Naive B cell (primary cell): ENCODE results near the gene PARP16. TPM values are rescaled to one million over a fixed set of nuclear protein-coding genes. Genes with fewer than 3 reads are reported as not detected.

Experiments used
- ATAC-seq, 2 donors: fragments of 150-1000 bp; cut with Tn5 transposase; 2 replicates each; pipeline ENCODE4 v1.10.0; 2021; ENCODE audit warnings: low read depth in 2 of 2, mild to moderate bottlenecking in 2 of 2, moderate library complexity in 2 of 2
- DNase-seq: peaks from one replicate; pipeline ENCODE4 v3.0.0; 2022
- H3K27ac Mint-ChIP-seq, 6 donors: one replicate each; pipeline ENCODE4 v1.8.0; 2020 to 2022; ENCODE audit warnings: mild to moderate bottlenecking in 6 of 6, mixed read lengths in 6 of 6, moderate library complexity in 5 of 6, inconsistent platforms in 2 of 6
- H3K27me3 Mint-ChIP-seq, 3 donors: one replicate each; pipeline ENCODE4 v1.8.0; 2021 to 2022; ENCODE audit warnings: mixed read lengths in 3 of 3, mild to moderate bottlenecking in 1 of 3
- H3K36me3 Mint-ChIP-seq, 2 donors: one replicate each; pipeline ENCODE4 v1.8.0; 2020 to 2022; ENCODE audit warnings: mixed read lengths in 2 of 2, inconsistent platforms in 1 of 2, mild to moderate bottlenecking in 1 of 2
- H3K4me1 Mint-ChIP-seq, 3 donors: one replicate each; pipeline ENCODE4 v1.8.0; 2020 to 2022; ENCODE audit warnings: mixed read lengths in 3 of 3, inconsistent platforms in 1 of 3, mild to moderate bottlenecking in 1 of 3, moderate library complexity in 1 of 3
- H3K4me3 Mint-ChIP-seq, 8 donors: one replicate each; pipeline ENCODE4 v1.8.0; 2020 to 2022; ENCODE audit warnings: mild to moderate bottlenecking in 8 of 8, mixed read lengths in 8 of 8, moderate library complexity in 8 of 8, inconsistent platforms in 2 of 8
- H3K9me3 Mint-ChIP-seq, 7 donors: one replicate each; pipeline ENCODE4 v1.8.0; 2020 to 2022; ENCODE audit warnings: mixed read lengths in 7 of 7, mild to moderate bottlenecking in 5 of 7, inconsistent platforms in 2 of 7, moderate library complexity in 1 of 7
- polyA plus RNA-seq, 6 donors: library from polyadenylated mRNA; unstranded; fragments of 300-500 nt; fragmentation: Illumina TruSeq; gene quantifications; one replicate each; pipeline ENCODE4 v1.2.3, GENCODE V29; 2021; ENCODE audit warnings: low read depth in 6 of 6

Gene PARP16
- polyA plus RNA-seq, 6 donors from 2014 or later: 18.6 to 32.9 (median 27.6) TPM

GRCh38 chr15:65305776-65306175 is 19.1 kb upstream of the PARP16 start:
- peak overlapping the region in 2 of 6 donors; percentile 64 to 100 for H3K27ac Mint-ChIP-seq
- peak overlapping the region in 3 of 8 donors; percentile 29 to 64 (median 63) for H3K4me3 Mint-ChIP-seq
- DNase-seq (no peak), ATAC-seq (no peak)
- peaks cover 0 to 4% (median 0%) of the 10 kb centered on the region in 7 donors for H3K9me3 Mint-ChIP-seq
- no peaks in the 10 kb centered on the region for H3K36me3 Mint-ChIP-seq
- H3K4me1 Mint-ChIP-seq: peaks cover 12 to 15% (median 14%) of the 10 kb centered on the region in 3 donors
- H3K27me3 Mint-ChIP-seq: no peaks in the 10 kb centered on the region

GRCh38 chr15:65305150-65305758 is 18.6 kb upstream of the PARP16 start:
- ATAC-seq (no peak), DNase-seq (no peak)
- H3K9me3 Mint-ChIP-seq: peaks cover 0 to 4% (median 0%) of the 10 kb centered on the region in 7 donors
- peaks cover 12 to 15% (median 14%) of the 10 kb centered on the region in 3 donors for H3K4me1 Mint-ChIP-seq
- no peaks in the 10 kb centered on the region for H3K27me3 Mint-ChIP-seq
- H3K36me3 Mint-ChIP-seq: no peaks in the 10 kb centered on the region
- peak overlapping the region; percentile 95 to 99 (median 98) for H3K4me3 Mint-ChIP-seq
- peak overlapping the region; percentile 98 to 100 (median 100) for H3K27ac Mint-ChIP-seq

DNA sequence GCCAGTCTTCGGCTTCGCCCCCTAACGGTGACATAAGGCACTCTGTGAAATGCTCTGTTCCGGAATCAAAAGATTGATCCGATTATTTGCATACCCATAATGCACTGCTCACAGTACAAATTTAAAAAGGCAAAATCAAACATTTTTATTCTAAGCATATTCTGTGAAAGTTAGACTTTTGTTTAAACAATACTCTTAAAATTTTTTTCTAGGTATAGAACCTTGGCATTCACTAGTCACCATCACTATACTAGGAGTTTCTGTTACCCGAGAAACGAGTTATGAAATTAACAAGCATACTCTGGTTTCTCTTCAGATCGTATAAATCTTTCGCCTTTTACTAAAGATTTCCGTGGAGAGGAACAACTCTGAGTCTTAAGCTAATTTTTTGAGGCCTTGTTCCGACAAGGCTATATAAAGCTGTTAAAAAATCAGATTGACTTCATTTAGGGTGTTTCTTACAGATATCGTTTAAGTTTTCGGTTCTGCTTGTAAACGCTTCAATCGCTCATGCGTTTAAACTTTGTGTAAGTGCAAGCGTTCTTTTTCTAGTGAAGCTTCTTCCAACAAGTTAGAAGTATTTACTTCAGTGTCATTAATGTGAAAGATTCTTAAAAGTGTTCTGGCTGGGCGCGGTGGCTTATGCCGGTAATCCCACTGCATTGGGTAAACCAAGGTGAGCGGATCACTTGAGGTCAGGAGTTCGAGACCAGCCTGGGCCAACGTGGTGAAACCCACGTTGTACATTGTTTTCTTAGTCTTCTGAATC is 17.9 kb upstream of the PARP16 start, which contains the start of gene RNU5B-1:
TSS of gene RNU5B-1 (plus strand) at position 297 of the 769 bp plus-strand sequence.
- H3K36me3 Mint-ChIP-seq: no peaks in the 10 kb centered on the region
- peak; percentile 87 for DNase-seq
- H3K9me3 Mint-ChIP-seq: peaks cover 0 to 4% (median 0%) of the 10 kb centered on the region in 7 donors
- peak within 1 kb of the TSS; percentile 98 to 100 (median 100) for H3K27ac Mint-ChIP-seq
- H3K4me1 Mint-ChIP-seq: peaks cover 14 to 16% (median 15%) of the 10 kb centered on the region in 3 donors
- peak within 1 kb of the TSS; percentile 95 to 99 (median 98) for H3K4me3 Mint-ChIP-seq
- no peaks in the 10 kb centered on the region for H3K27me3 Mint-ChIP-seq
- ATAC-seq: peak; percentile 80 to 81

DNA sequence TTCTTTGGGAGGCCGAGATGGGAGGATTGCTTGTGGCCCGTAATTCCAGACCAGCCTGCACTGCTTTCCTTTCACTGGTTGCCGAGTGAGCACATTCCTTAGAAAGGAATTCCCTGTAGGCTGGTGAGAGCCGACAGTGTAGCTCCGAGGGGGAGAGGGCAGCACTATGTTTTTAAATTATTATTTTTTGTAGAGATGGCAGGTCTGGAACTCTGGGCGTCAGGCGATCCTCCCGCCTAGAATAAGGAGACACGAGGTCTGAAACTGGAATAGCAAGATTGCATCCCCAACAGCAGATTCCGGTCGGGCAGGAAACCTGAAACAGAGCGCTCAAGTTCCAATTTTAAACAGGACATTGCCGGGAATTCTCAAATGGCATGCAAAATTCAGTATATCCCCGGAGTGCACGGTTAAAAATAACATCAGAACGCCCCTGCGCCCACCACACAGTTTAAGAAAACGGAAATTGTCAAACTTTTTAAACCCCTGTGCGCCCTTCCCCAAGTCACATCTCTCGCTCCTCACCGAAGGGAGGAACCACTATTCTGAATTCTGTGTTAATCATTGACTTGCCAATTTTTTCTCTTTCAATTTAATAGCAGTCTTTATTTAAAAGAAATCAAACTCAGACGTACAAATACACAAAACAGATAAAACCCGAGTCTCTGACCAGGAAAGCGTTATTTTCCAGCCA is 17.2 kb upstream of the PARP16 start:
- ATAC-seq (peak; percentile 1), DNase-seq (no peak)
- H3K4me1 Mint-ChIP-seq: peaks cover 14 to 17% (median 15%) of the 10 kb centered on the region in 3 donors
- no peaks in the 10 kb centered on the region for H3K36me3 Mint-ChIP-seq
- H3K4me3 Mint-ChIP-seq: peak overlapping the region; percentile 95 to 99 (median 98)
- no peaks in the 10 kb centered on the region for H3K27me3 Mint-ChIP-seq
- H3K9me3 Mint-ChIP-seq: peaks cover 0 to 4% (median 0%) of the 10 kb centered on the region in 7 donors
- peak overlapping the region; percentile 98 to 100 (median 100) for H3K27ac Mint-ChIP-seq

DNA sequence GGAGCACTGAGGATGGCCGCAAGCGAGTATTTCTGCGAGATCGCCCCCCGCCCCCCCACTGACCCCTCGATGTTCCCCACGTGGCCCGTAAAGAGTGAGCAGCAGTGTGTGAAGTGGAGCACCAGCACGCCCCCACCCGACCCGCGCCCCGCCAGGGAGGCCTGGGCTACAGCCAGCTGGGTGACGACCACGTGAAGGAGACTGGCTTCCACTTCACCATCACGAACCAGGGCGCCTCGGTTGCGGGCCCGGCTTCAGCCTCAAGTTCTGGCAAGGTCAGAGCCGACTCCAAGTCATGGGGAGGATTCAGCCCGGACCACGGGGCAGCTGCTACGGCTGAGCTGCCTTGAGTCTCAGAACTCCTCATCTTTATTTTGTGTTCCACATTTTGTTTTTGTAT is 15.4 kb upstream of the PARP16 start:
- Mint-ChIP-seq H3K4me3 (peak overlapping the region in 3 of 8 donors; percentile 6 to 97 (median 44)), H3K9me3 (peaks cover 0 to 4% (median 0%) of the 10 kb centered on the region in 7 donors), H3K27me3 (no peaks in the 10 kb centered on the region), H3K27ac (peak overlapping the region in 1 of 6 donors; percentile 39), H3K36me3 (no peaks in the 10 kb centered on the region), H3K4me1 (peaks cover 18 to 32% (median 26%) of the 10 kb centered on the region in 3 donors)
- DNase-seq: no peak
- no peak for ATAC-seq

DNA sequence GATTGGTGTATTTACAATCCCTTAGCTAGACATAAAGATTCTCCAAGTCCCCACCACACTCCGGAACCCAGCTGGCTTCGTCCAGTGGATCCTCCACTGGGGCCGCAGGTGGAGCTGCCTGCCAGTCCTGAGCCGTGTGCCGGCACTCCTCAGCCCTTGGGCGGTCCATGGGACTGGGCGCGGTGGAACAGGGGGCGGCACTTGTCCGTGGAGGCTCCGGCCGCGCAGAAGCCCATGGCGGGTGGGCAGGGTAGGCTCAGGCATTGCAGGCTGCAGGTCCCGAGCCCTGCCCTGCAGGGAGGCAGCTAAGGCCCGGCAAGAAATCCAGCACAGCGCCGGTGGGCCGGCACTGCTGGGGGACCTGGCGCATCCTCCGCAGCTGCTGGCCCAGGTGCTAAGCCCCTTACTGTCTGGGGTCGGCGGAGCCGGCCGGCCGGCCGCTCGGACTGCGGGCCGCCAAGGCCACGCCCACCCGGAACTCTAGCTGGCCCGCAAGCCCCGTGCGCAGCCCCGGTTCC is 14.3 kb upstream of the PARP16 start:
- Mint-ChIP-seq H3K27me3 (no peaks in the 10 kb centered on the region), H3K4me3 (peak overlapping the region in 1 of 8 donors; percentile 86), H3K36me3 (no peaks in the 10 kb centered on the region), H3K27ac (peak overlapping the region in 1 of 6 donors; percentile 84), H3K4me1 (peaks cover 20 to 42% (median 28%) of the 10 kb centered on the region in 3 donors), H3K9me3 (peaks cover 0 to 4% (median 0%) of the 10 kb centered on the region in 7 donors)
- ATAC-seq (no peak), DNase-seq (no peak)

DNA sequence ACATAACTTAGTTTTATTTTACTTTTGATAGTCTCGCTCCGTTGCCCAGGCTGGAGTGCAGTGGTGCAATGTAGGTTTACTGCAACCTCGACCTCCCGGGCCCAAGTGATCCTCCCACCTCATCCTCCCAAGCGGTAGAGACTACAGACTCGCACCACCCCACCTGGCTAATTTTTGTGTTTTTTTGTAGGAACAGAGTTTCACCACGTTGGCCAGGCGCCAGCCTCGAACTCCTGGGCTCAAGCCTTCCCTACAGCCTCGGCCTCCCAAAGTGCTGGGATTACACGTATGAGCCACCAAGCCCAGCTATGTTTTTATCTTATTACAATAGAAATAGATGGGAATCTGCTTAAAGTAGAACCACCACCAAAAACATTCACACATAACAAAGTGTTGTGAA is 12.0 kb upstream of the PARP16 start:
- peaks cover 0 to 3% (median 0%) of the 10 kb centered on the region in 7 donors for H3K9me3 Mint-ChIP-seq
- H3K27ac Mint-ChIP-seq: peak overlapping the region in 2 of 6 donors; percentile 31 to 88
- peaks cover 10 to 35% (median 21%) of the 10 kb centered on the region in 3 donors for H3K4me1 Mint-ChIP-seq
- peak overlapping the region in 5 of 8 donors; percentile 12 to 88 (median 42) for H3K4me3 Mint-ChIP-seq
- H3K27me3 Mint-ChIP-seq: no peaks in the 10 kb centered on the region
- DNase-seq (no peak), ATAC-seq (no peak)
- no peaks in the 10 kb centered on the region for H3K36me3 Mint-ChIP-seq

DNA sequence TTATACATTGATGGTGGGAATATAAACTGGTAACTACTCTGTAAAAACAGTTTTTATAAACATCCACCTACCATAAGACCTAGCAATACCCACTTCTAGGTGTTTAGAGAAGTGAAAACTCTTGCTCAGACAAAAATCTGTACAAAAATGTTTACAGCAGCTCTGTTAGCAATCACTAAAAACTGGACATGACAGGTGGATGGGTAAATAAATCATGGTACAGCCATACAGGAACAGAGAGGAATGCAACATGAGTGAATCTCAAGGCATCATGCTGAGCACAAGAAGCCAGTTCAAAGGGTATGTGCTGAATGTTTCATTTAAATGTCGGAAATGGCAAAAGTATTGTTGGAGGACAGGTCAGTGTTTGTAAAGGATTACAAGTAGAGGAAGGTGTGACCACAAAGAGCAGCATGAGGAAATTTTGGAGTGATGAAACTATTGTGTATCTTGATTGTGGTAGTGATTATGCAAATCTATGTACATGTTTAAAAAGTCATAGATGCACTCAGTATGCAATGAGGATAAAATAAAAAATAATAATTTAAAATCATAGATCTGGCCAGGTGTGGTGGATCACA is 6.3 kb upstream of the PARP16 start:
- DNase-seq (no peak), ATAC-seq (no peak)
- H3K4me1 Mint-ChIP-seq: peaks cover 15 to 42% (median 27%) of the 10 kb centered on the region in 3 donors
- no peaks in the 10 kb centered on the region for H3K9me3 Mint-ChIP-seq
- peak overlapping the region in 1 of 6 donors; percentile 14 for H3K27ac Mint-ChIP-seq
- peak overlapping the region in 4 of 8 donors; percentile 2 to 49 (median 20) for H3K4me3 Mint-ChIP-seq
- H3K27me3 Mint-ChIP-seq: no peaks in the 10 kb centered on the region
- H3K36me3 Mint-ChIP-seq: no peaks in the 10 kb centered on the region

DNA sequence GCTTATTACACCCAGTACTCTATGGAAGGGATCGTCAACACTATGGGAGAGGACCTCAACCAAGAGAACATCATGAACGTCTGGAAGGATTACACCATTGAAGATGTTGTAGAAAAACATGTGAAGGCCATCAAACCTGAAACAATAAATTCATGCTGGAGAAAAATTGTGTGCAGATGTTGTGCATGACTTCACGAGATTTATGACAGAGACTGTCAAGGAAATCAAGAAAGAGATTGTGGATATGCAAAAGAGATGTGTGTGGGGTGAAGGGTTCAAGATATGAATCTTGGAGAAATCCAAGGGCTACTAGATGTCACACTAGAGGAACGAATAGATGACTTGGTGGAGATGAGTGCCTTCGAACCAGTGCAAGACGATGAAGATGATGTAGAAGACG is 3.5 kb upstream of the PARP16 start:
- no peak for ATAC-seq
- no peaks in the 10 kb centered on the region for H3K36me3 Mint-ChIP-seq
- no peaks in the 10 kb centered on the region for H3K9me3 Mint-ChIP-seq
- H3K4me3 Mint-ChIP-seq: peak overlapping the region in 1 of 8 donors; percentile 31
- peaks cover 13 to 39% (median 27%) of the 10 kb centered on the region in 3 donors for H3K4me1 Mint-ChIP-seq
- H3K27me3 Mint-ChIP-seq: no peaks in the 10 kb centered on the region
- no peak for DNase-seq
- no peak overlapping the region for H3K27ac Mint-ChIP-seq

DNA sequence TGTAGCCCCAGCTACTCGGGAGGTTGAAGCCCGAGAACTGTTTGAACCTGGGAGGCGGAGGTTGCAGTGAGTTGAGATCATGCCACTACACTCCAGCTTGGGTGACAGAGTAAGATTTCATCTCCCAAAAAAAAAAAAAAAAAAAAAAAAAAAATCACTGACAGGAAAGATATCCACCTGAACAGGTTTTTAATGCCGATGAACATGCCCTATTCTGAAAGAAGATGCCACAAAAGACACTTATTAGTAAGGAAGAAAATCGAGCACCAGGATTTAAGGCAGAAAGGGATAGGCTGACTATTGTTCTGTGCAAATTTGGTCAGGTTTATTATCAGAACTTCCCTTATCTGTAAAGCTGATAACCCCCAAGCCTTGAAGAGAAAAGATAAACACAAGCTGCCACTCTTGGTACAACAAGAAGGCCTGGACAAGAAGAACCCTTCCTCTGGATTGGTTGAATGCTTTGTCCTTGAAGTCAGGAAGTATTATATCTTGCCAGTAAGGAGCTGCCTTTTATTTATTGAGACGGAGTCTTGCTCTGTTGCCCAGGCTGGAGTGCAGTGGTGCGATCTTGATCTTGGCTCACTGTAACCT is 2.7 kb upstream of the PARP16 start:
- no peak for ATAC-seq
- peak overlapping the region in 1 of 6 donors; percentile 14 for H3K27ac Mint-ChIP-seq

DNA sequence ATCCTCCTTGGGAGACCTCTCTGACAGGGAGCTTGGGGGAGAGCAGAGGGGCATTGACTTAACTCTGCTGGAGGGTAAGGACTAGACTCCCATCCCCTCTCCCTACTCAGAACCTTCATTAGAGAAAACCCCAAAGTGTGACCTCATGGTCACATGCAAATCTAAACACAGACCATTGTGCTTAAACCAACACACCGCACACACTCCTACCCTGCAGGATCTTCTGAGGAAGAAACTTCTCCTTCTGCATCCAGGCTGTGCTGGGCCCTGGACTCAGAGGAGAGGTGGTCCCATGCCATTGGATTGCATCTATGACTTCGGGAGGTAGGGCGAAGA is 805 bp upstream of the PARP16 start:
- ATAC-seq (peak; percentile 12 to 24), DNase-seq (no peak)
- H3K9me3 Mint-ChIP-seq: no peaks in the 10 kb centered on the region
- H3K4me3 Mint-ChIP-seq: peak overlapping the region; percentile 82 to 95 (median 91)
- no peaks in the 10 kb centered on the region for H3K36me3 Mint-ChIP-seq
- H3K4me1 Mint-ChIP-seq: peaks cover 17 to 46% (median 30%) of the 10 kb centered on the region in 3 donors
- no peaks in the 10 kb centered on the region for H3K27me3 Mint-ChIP-seq
- H3K27ac Mint-ChIP-seq: peak overlapping the region; percentile 84 to 97 (median 94)

More for the DNA sequence above, 2.7 kb upstream of the PARP16 start:
- Mint-ChIP-seq H3K27me3 (no peaks in the 10 kb centered on the region), H3K9me3 (no peaks in the 10 kb centered on the region), H3K4me3 (peak overlapping the region in 1 of 8 donors; percentile 54), H3K36me3 (no peaks in the 10 kb centered on the region), H3K4me1 (peaks cover 13 to 41% (median 27%) of the 10 kb centered on the region in 3 donors)
- no peak for DNase-seq

- no peaks in the 10 kb centered on the region for H3K27me3 Mint-ChIP-seq
- no peaks in the 10 kb centered on the region for H3K9me3 Mint-ChIP-seq
- ATAC-seq (peak; percentile 17 to 20), DNase-seq (no peak)
- no peaks in the 10 kb centered on the region for H3K36me3 Mint-ChIP-seq
- H3K4me3 Mint-ChIP-seq: peak overlapping the region; percentile 82 to 95 (median 91)
- peak overlapping the region; percentile 83 to 95 (median 88) for H3K27ac Mint-ChIP-seq
- peaks cover 17 to 45% (median 28%) of the 10 kb centered on the region in 3 donors for H3K4me1 Mint-ChIP-seq
Observed at GRCh38 chr15:65286069-65286703, 497 bp downstream of the PARP16 start.
